H9 (cell line): ENCODE measurements around the gene YDJC. TPM values are rescaled to one million over a fixed set of nuclear protein-coding genes. Genes with fewer than 3 reads are reported as not detected.

ENCODE experiments used
- DNase-seq: peaks from one replicate; pipeline ENCODE4 v3.0.0-alpha.2; 2017
- H2AFZ ChIP-seq: one replicate; pipeline ENCODE4 v1.6.1; 2013; ENCODE audit warnings: mild to moderate bottlenecking, low read length, control low read depth, moderate library complexity
- H2AK5ac ChIP-seq: 2 replicates; pipeline ENCODE4 v1.6.1; 2013; ENCODE audit warnings: low read length, control low read depth, mixed read lengths; ENCODE audit not compliant: insufficient read length
- H2BK120ac ChIP-seq: one replicate; pipeline ENCODE4 v1.6.1; 2013; ENCODE audit warnings: low read depth, mild to moderate bottlenecking, low read length, control low read depth, inconsistent platforms; ENCODE audit not compliant: poor library complexity, severe bottlenecking
- H2BK12ac ChIP-seq: 2 replicates; pipeline ENCODE4 v1.6.1; 2013; ENCODE audit warnings: low read length, control low read depth, mixed read lengths, low read depth; ENCODE audit not compliant: insufficient read length
- H2BK15ac ChIP-seq: 2 replicates; pipeline ENCODE4 v1.6.1; 2013; ENCODE audit warnings: low read depth, low read length, control low read depth
- H2BK20ac ChIP-seq: one replicate; pipeline ENCODE4 v1.6.1; 2013; ENCODE audit warnings: low read depth, mild to moderate bottlenecking, low read length, control low read depth, inconsistent platforms; ENCODE audit not compliant: poor library complexity, severe bottlenecking
- H2BK5ac ChIP-seq: 2 replicates; pipeline ENCODE4 v1.6.1; 2013; ENCODE audit warnings: low read length, control low read depth, mixed read lengths; ENCODE audit not compliant: insufficient read length
- H3K14ac ChIP-seq: 2 replicates; pipeline ENCODE4 v1.6.1; 2013; ENCODE audit warnings: low read length, control low read depth; ENCODE audit not compliant: insufficient read depth
- H3K18ac ChIP-seq: 2 replicates; pipeline ENCODE4 v1.6.1; 2013; ENCODE audit warnings: low read depth, mild to moderate bottlenecking, mixed read lengths, low read length, control low read depth; ENCODE audit not compliant: insufficient read length
- H3K23ac ChIP-seq: 2 replicates; pipeline ENCODE4 v1.6.1; 2013; ENCODE audit warnings: low read length, control low read depth, mixed read lengths, low read depth; ENCODE audit not compliant: insufficient read length
- H3K23me2 ChIP-seq: 2 replicates; pipeline ENCODE4 v1.6.1; 2013; ENCODE audit warnings: low read depth, mild to moderate bottlenecking, mixed read lengths, low read length, control low read depth; ENCODE audit not compliant: insufficient read length, poor library complexity, severe bottlenecking
- H3K27ac ChIP-seq: 2 replicates; pipeline ENCODE4 v1.5.1; 2013; ENCODE audit warnings: low read length, control low read depth, mixed read lengths, low read depth; ENCODE audit not compliant: insufficient read length
- H3K27me3 ChIP-seq: 2 replicates; pipeline ENCODE4 v1.6.1; 2013; ENCODE audit warnings: low read length, control low read depth, inconsistent platforms; ENCODE audit not compliant: insufficient read depth
- H3K4ac ChIP-seq: 2 replicates; pipeline ENCODE4 v1.6.1; 2013; ENCODE audit warnings: low read depth, mild to moderate bottlenecking, control low read depth, inconsistent platforms, low read length, moderate library complexity
- H3K4me1 ChIP-seq: 2 replicates; pipeline ENCODE4 v1.6.1; 2013; ENCODE audit warnings: low read length, control low read depth, inconsistent platforms; ENCODE audit not compliant: insufficient read depth
- H3K4me2 ChIP-seq: 2 replicates; pipeline ENCODE4 v1.6.1; 2013; ENCODE audit warnings: low read length, control low read depth, mixed read lengths; ENCODE audit not compliant: insufficient read length, insufficient read depth
- H3K56ac ChIP-seq: 2 replicates; pipeline ENCODE4 v1.6.1; 2013; ENCODE audit warnings: low read depth, mild to moderate bottlenecking, mixed read lengths, low read length, control low read depth; ENCODE audit not compliant: insufficient read length
- H3K79me1 ChIP-seq: 2 replicates; pipeline ENCODE4 v1.6.1; 2013; ENCODE audit warnings: low read depth, mild to moderate bottlenecking, moderate library complexity, low read length, control low read depth, inconsistent platforms; ENCODE audit not compliant: insufficient read depth, poor library complexity, severe bottlenecking
- H3K79me2 ChIP-seq: 2 replicates; pipeline ENCODE4 v1.6.1; 2013; ENCODE audit warnings: low read length, control low read depth, inconsistent platforms; ENCODE audit not compliant: insufficient read depth
- H3K9ac ChIP-seq: 2 replicates; pipeline ENCODE4 v1.6.1; 2013; ENCODE audit warnings: low read length, control low read depth, mixed read lengths; ENCODE audit not compliant: insufficient read length; ENCODE audit errors: extremely low read depth
- H3K9me3 ChIP-seq: one replicate; pipeline ENCODE4 v1.6.1; 2013; ENCODE audit warnings: low read depth, low read length, inconsistent platforms; ENCODE audit not compliant: control insufficient read depth
- H3T11ph ChIP-seq: one replicate; pipeline ENCODE4 v1.6.1; 2013; ENCODE audit warnings: mild to moderate bottlenecking, low read length, control low read depth, inconsistent platforms
- H4K20me1 ChIP-seq: one replicate; pipeline ENCODE4 v1.6.1; 2013; ENCODE audit not compliant: control insufficient read depth, insufficient read length, insufficient read depth
- H4K5ac ChIP-seq: 2 replicates; pipeline ENCODE4 v1.6.1; 2013; ENCODE audit warnings: low read depth, mild to moderate bottlenecking, mixed read lengths, low read length, control low read depth; ENCODE audit not compliant: insufficient read length
- H4K8ac ChIP-seq: replicated peaks from 2 replicates; pipeline ENCODE4 v1.6.1; 2013; ENCODE audit warnings: low read length, control low read depth, mixed read lengths, low read depth; ENCODE audit not compliant: insufficient read length
- H4K91ac ChIP-seq: 2 replicates; pipeline ENCODE4 v1.6.1; 2013; ENCODE audit warnings: low read depth, mild to moderate bottlenecking, moderate library complexity, mixed read lengths, low read length, control low read depth; ENCODE audit not compliant: insufficient read length
- H3K27ac Mint-ChIP-seq, 3 experiments: 2 replicates in 2 of 3; 3 replicates in 1 of 3; pipeline ENCODE4 v1.8.0; 2020 to 2021; ENCODE audit warnings: mixed read lengths in 3 of 3, mild to moderate bottlenecking in 1 of 3, moderate library complexity in 1 of 3
- H3K27me3 Mint-ChIP-seq: 2 replicates; pipeline ENCODE4 v1.8.0; 2021; ENCODE audit warnings: low read depth, mild to moderate bottlenecking, moderate library complexity, mixed read lengths
- H3K36me3 Mint-ChIP-seq, 3 experiments: 2 replicates in 2 of 3; 3 replicates in 1 of 3; pipeline ENCODE4 v1.8.0; 2020 to 2021; ENCODE audit warnings: low read depth in 3 of 3, mixed read lengths in 3 of 3; ENCODE audit not compliant: insufficient read depth in 1 of 3
- H3K4me1 Mint-ChIP-seq, 2 experiments: 2 replicates each; pipeline ENCODE4 v1.8.0; 2020; ENCODE audit warnings: mixed read lengths in 2 of 2
- H3K4me3 Mint-ChIP-seq, 2 experiments: 2 replicates in 1 of 2; 3 replicates in 1 of 2; pipeline ENCODE4 v1.8.0; 2020 to 2021; ENCODE audit warnings: mild to moderate bottlenecking in 2 of 2, mixed read lengths in 2 of 2, moderate library complexity in 1 of 2
- H3K9me3 Mint-ChIP-seq, 2 experiments: 2 replicates in 1 of 2; 3 replicates in 1 of 2; pipeline ENCODE4 v1.8.0; 2020; ENCODE audit warnings: mild to moderate bottlenecking in 2 of 2, mixed read lengths in 2 of 2, moderate library complexity in 1 of 2
- CTCF ChIP-seq: fragments of 200-600 bp; sonication (generic); conservative IDR thresholded peaks from 3 replicates; pipeline ENCODE4 v1.8.0; 2021; ENCODE audit warnings: antibody characterized with exemption, mild to moderate bottlenecking
- WGBS: extraction: QIAGEN DNeasy Blood & Tissue Kit; methylation state at CpG from one replicate; pipeline ENCODE4 v1.1.7; 2013; ENCODE audit warnings: missing lambda C conversion rate, low lambda C conversion rate, mixed read lengths; ENCODE audit not compliant: insufficient read length; ENCODE audit errors: extremely low coverage; 5-methylcytosine and 5-hydroxymethylcytosine counted together
- total RNA-seq: library from RNA; stranded (reverse); gene quantifications from 2 replicates; pipeline ENCODE4 v1.2.1, GENCODE V29; 2021

The YDJC gene
- total RNA-seq, 1 experiment from 2014 or later: 30.2 TPM

GRCh38 chr22:21643533-21644357, 13.9 kb upstream of the YDJC start:
- Histone ChIP-seq H2BK15ac (no peak overlapping the region), H3K23me2 (peaks cover 7% of the 10 kb centered on the region), H3T11ph (no peak overlapping the region), H3K79me1 (no peaks in the 10 kb centered on the region), H3K27ac (no peak overlapping the region), H4K20me1 (no peaks in the 10 kb centered on the region), H2BK120ac (no peak overlapping the region), H2AK5ac (no peak overlapping the region), H2BK12ac (no peak overlapping the region), H3K9me3 (no peaks in the 10 kb centered on the region), H3K4me1 (peaks cover 2% of the 10 kb centered on the region; the same call in 1 of the 2 replicates), H4K5ac (no peak overlapping the region), H3K4ac (no peak overlapping the region), H3K23ac (no peak overlapping the region), H4K91ac (no peak overlapping the region), H3K4me2 (peak overlapping the region; percentile 57), H4K8ac (no peak overlapping the region), H2BK20ac (no peak overlapping the region), H3K56ac (no peak overlapping the region), H3K18ac (no peak overlapping the region), H3K14ac (no peak overlapping the region), H3K27me3 (no peaks in the 10 kb centered on the region), H2AFZ (no peak overlapping the region), H3K79me2 (no peaks in the 10 kb centered on the region), H2BK5ac (no peak overlapping the region), H3K9ac (no peak overlapping the region)
- no CpG with 5 or more reads among the region's 22 CpGs for WGBS
- no peak for DNase-seq
- H3K27me3 Mint-ChIP-seq: peaks cover 12% of the 10 kb centered on the region
- H3K4me1 Mint-ChIP-seq: peaks cover 14 to 17% of the 10 kb centered on the region in 2 experiments
- TF ChIP-seq CTCF: no peak
- H3K36me3 Mint-ChIP-seq: peaks cover 10 to 26% (median 17%) of the 10 kb centered on the region in 3 experiments; a peak in 6 of 7 replicates
- no peaks in the 10 kb centered on the region for H3K9me3 Mint-ChIP-seq
- peak overlapping the region in 1 of 2 experiments; percentile 89; a peak in 4 of 5 replicates for H3K4me3 Mint-ChIP-seq
- H3K27ac Mint-ChIP-seq: peak overlapping the region in 1 of 3 experiments; percentile 21; a peak in 2 of 7 replicates
